GM12878 (cell line): ENCODE measurements around the gene AKAP14. TPM values are rescaled to one million over a fixed set of nuclear protein-coding genes. Genes with fewer than 3 reads are reported as not detected.

ENCODE experiments used
- ATAC-seq: fragments of 200-7000 bp; cut with Tn5 transposase; 3 replicates; pipeline ENCODE4 v1.9.1; 2020; ENCODE audit warnings: mild to moderate bottlenecking, moderate library complexity
- BruUV-seq: library from RNA; stranded (reverse); fragments of 400-500 nt; replicated peaks from 2 replicates; lab custom pipeline; 2021; lab: Mats Ljungman, UMichigan
- CTCF ChIA-PET: fragments of 300-600 bp; sonication (Branson Sonifier 250); formaldehyde crosslinking; extraction: SDS; loops from one replicate; lab custom pipeline; 2021; ENCODE audit warnings: inconsistent platforms; lab: Yijun Ruan, JAX
- POLR2A ChIA-PET: fragments of 350-600 bp; formaldehyde crosslinking; extraction: SDS; loops from one replicate; lab custom pipeline; 2021; ENCODE audit warnings: inconsistent platforms; lab: Charles Lee
- RAD21 ChIA-PET: fragments of 300-600 bp; sonication (Branson Sonifier 250); formaldehyde crosslinking; loops from one replicate; lab custom pipeline; 2023; ENCODE audit warnings: antibody characterized with exemption; ENCODE audit not compliant: unreplicated experiment; lab: Charles Lee
- SMC1A ChIA-PET: fragments of 300-600 bp; sonication (Branson Sonifier 250); formaldehyde crosslinking; loops from one replicate; lab custom pipeline; 2023; ENCODE audit not compliant: unreplicated experiment, uncharacterized antibody; lab: Charles Lee
- DNase-seq: peaks from one replicate; pipeline ENCODE4 v3.0.0-alpha.2; 2011; ENCODE audit warnings: low read depth, low spot score
- FAIRE-seq: peaks from 3 replicates; lab custom pipeline; 2011; peaks lifted over from hg19 to GRCh38; lab: Jason Lieb, UNC
- H2AFZ ChIP-seq: 2 replicates; pipeline ENCODE4 v1.6.0; 2011; ENCODE audit warnings: low read depth, low read length, control low read depth; ENCODE audit not compliant: control insufficient read depth
- H3K27ac ChIP-seq: 2 replicates; pipeline ENCODE4 v1.5.1; 2011; ENCODE audit warnings: control low read depth; ENCODE audit not compliant: control insufficient read depth, insufficient read depth
- H3K27me3 ChIP-seq, 2 experiments: replicated peaks in 1 of 2; 2 replicates each; pipeline versions ENCODE4 v1.6.0 to v1.6.1; 2011; ENCODE audit warnings: low read length in 1 of 2; ENCODE audit not compliant: control insufficient read depth in 2 of 2, insufficient read depth in 2 of 2
- H3K36me3 ChIP-seq, 2 experiments: 2 replicates each; pipeline ENCODE4 v1.5.1; 2011; ENCODE audit warnings: low read length in 1 of 2; ENCODE audit not compliant: control insufficient read depth in 2 of 2, insufficient read depth in 2 of 2
- H3K4me1 ChIP-seq: 2 replicates; pipeline ENCODE4 v1.6.1; 2011; ENCODE audit warnings: mild to moderate bottlenecking, low read length, moderate library complexity, mixed read lengths; ENCODE audit not compliant: control insufficient read depth, insufficient read depth
- H3K4me2 ChIP-seq: 2 replicates; pipeline ENCODE4 v1.6.0; 2011; ENCODE audit warnings: control low read depth; ENCODE audit not compliant: control insufficient read depth, insufficient read depth
- H3K4me3 ChIP-seq: fragments of 200-600 bp; sonication (generic); 2 replicates; pipeline ENCODE4 v1.5.1; 2016
- H3K79me2 ChIP-seq: 2 replicates; pipeline ENCODE4 v1.6.0; 2011; ENCODE audit warnings: low read length; ENCODE audit not compliant: control insufficient read depth, insufficient read depth
- H3K9ac ChIP-seq: 2 replicates; pipeline ENCODE4 v1.8.0; 2011; ENCODE audit warnings: low read length, control low read depth, mixed read lengths; ENCODE audit not compliant: control insufficient read depth, insufficient read depth
- H3K9me3 ChIP-seq: replicated peaks from 3 replicates; pipeline ENCODE4 v1.5.1; 2011; ENCODE audit warnings: mild to moderate bottlenecking, low read length; ENCODE audit not compliant: control insufficient read depth, insufficient read depth
- H4K20me1 ChIP-seq: 2 replicates; pipeline ENCODE4 v1.6.0; 2011; ENCODE audit not compliant: control insufficient read depth, insufficient read depth
- CHD2 ChIP-seq: IDR thresholded peaks from 2 replicates; pipeline ENCODE4 v1.6.1; 2011; ENCODE audit warnings: low read depth, low read length, improper control_type of control experiment, borderline replicate concordance
- GABPA ChIP-seq: IDR thresholded peaks from 2 replicates; pipeline ENCODE4 v1.6.1; 2014; ENCODE audit warnings: antibody characterized with exemption, low read depth, mild to moderate bottlenecking, inconsistent platforms
- IKZF2 ChIP-seq, 2 experiments: fragments of 450-650 bp; IDR thresholded peaks; 2 replicates each; pipeline ENCODE4 v1.6.1; 2017; ENCODE audit warnings: mild to moderate bottlenecking in 2 of 2, moderate library complexity in 2 of 2
- JUNB ChIP-seq: IDR thresholded peaks from 2 replicates; pipeline ENCODE4 v1.6.1; 2016; ENCODE audit warnings: antibody characterized with exemption, mild to moderate bottlenecking
- MEF2A ChIP-seq: IDR thresholded peaks from 2 replicates; pipeline ENCODE4 v1.6.1; 2011; ENCODE audit warnings: low read depth, mild to moderate bottlenecking, low read length, moderate library complexity; ENCODE audit not compliant: insufficient read depth
- NBN ChIP-seq: fragments of 450-650 bp; IDR thresholded peaks from 2 replicates; pipeline ENCODE4 v1.6.1; 2016
- PAX5 ChIP-seq: IDR thresholded peaks from 2 replicates; pipeline ENCODE4 v1.6.1; 2011; ENCODE audit warnings: low read depth, low read length, borderline replicate concordance
- RUNX3 ChIP-seq: IDR thresholded peaks from 2 replicates; pipeline ENCODE4 v1.6.1; 2012; ENCODE audit warnings: low read length, inconsistent platforms
- SMARCA5 ChIP-seq: fragments of 450-650 bp; IDR thresholded peaks from 2 replicates; pipeline ENCODE4 v1.6.1; 2017; ENCODE audit warnings: mild to moderate bottlenecking
- YY1 ChIP-seq: IDR thresholded peaks from 2 replicates; pipeline ENCODE4 v1.6.1; 2011; ENCODE audit warnings: low read depth, mild to moderate bottlenecking, low read length
- ZNF687 ChIP-seq: fragments of 450-650 bp; IDR thresholded peaks from 2 replicates; pipeline ENCODE4 v1.6.1; 2017; ENCODE audit warnings: mild to moderate bottlenecking, moderate library complexity
- ZSCAN29 ChIP-seq: fragments of 450-650 bp; IDR thresholded peaks from 2 replicates; pipeline ENCODE4 v1.6.1; 2017; ENCODE audit warnings: mild to moderate bottlenecking, moderate library complexity
- WGBS: methylation state at CpG from one replicate; pipeline ENCODE4 v1.1.6; 2016; ENCODE audit warnings: low lambda C conversion rate; ENCODE audit not compliant: insufficient replicate concordance, insufficient coverage; ENCODE audit errors: missing lambda C conversion rate; 5-methylcytosine and 5-hydroxymethylcytosine counted together
- in situ Hi-C: fragments of 300-500 bp; cut with MboI; formaldehyde crosslinking; loops from 9 replicates; pipeline ENCODE4 v1.14.3; 2018; ENCODE audit warnings: mixed read lengths
- intact Hi-C: fragments of 100-400 bp; cut with micrococcal nuclease; formaldehyde crosslinking; loops from one replicate; pipeline ENCODE4 v1.14.2; 2022; ENCODE audit not compliant: unreplicated experiment
- polyA plus RNA-seq, 11 experiments: library from polyadenylated mRNA; depleted of rRNA in 4 of 11; unstranded in 6 of 11; stranded (reverse) in 5 of 11; fragments of >200 nt; fragmentation: Nextera tagmentation in 4 of 11; fragmentation: Illumina TruSeq in 1 of 11; extraction: Ambion mirVana in 4 of 11; extraction: Trizol in 1 of 11; gene quantifications; 1 replicate in 1 of 11; 2 replicates in 10 of 11; pipeline versions ENCODE4 v1.2.1 to v1.2.3, GENCODE V29; 2011 to 2016; ENCODE audit warnings: inconsistent platforms in 2 of 11, missing spikeins in 2 of 11, low read depth in 1 of 11
- total RNA-seq, 4 experiments: library from RNA; depleted of rRNA in 3 of 4; stranded (reverse); fragments of >200 nt in 3 of 4; fragmentation: Illumina TruSeq in 1 of 4; extraction: Trizol in 1 of 4; gene quantifications; 2 replicates each; pipeline versions ENCODE4 v1.2.1 to v1.2.3, GENCODE V29; 2013 to 2021

Gene AKAP14
- total and polyA plus RNA-seq, 10 of the 15 experiments (the other 5 are each of a cell fraction or from before 2014, with no cell fraction given): not detected

- Histone ChIP-seq H3K4me3 (peak overlapping the region; percentile 68), H3K27me3 (no peaks in the 10 kb centered on the region), H3K4me2 (peak overlapping the region; percentile 41), H3K79me2 (peaks cover 39% of the 10 kb centered on the region), H4K20me1 (no peaks in the 10 kb centered on the region), H3K36me3 (no peaks in the 10 kb centered on the region), H2AFZ (no peak overlapping the region), H3K9me3 (no peaks in the 10 kb centered on the region), H3K27ac (peak overlapping the region; percentile 67), H3K4me1 (no peaks in the 10 kb centered on the region), H3K9ac (peak overlapping the region; percentile 95)
- FAIRE-seq (no peak), DNase-seq (no peak), ATAC-seq (peak; percentile 55)
- WGBS: 27% methylated on average over 25 of the region's 25 CpGs
- ChIA-PET SMC1A (interaction anchor here (1.0 to 2.8 kb wide), 11 partner anchors 8 to 111 kb away, joined by 3 to 18 read pairs (median 5); partner anchors contain the start of genes RPL39 and UPF3B), RAD21 (interaction anchor here (0.9 to 2.8 kb wide), 7 partner anchors 11 to 343 kb away, joined by 3 to 21 read pairs (median 4); partner anchors contain the start of genes RPL39, SOWAHD and UPF3B), POLR2A (interaction anchor here (0.8 to 2.6 kb wide), 10 partner anchors 8 to 372 kb away, joined by 3 to 19 read pairs (median 4); partner anchors contain the start of genes RPL39 and UPF3B), CTCF (interaction anchor here (1.1 to 2.2 kb wide), 7 partner anchors 10 to 171 kb away, joined by 3 to 7 read pairs (median 4); partner anchors contain the start of genes RPL39 and UPF3B)
- in situ Hi-C loops (no loop called here), intact Hi-C loops (loop anchor here (2.0 kb wide), 1 partner anchor 18 kb away; the partner anchor contains the start of gene UPF3B)
- no TSS peak for BruUV-seq
- TF ChIP-seq YY1 (peak; percentile 80), PAX5 (0 out of 2 replicates have a peak, but pooled peaks have one; percentile 16), ZSCAN29 (no peak)
Measured at GRCh38 chrX:119870626-119871131, 25.0 kb upstream of the AKAP14 start.

GRCh38 chrX:119871245-119871598, 24.5 kb upstream of the AKAP14 start:
- Histone ChIP-seq H3K79me2 (peaks cover 39% of the 10 kb centered on the region), H3K27ac (peak overlapping the region; percentile 67), H2AFZ (no peak overlapping the region; the same call in 1 of the 2 replicates), H3K4me2 (no peak overlapping the region), H3K4me1 (no peaks in the 10 kb centered on the region), H3K36me3 (no peaks in the 10 kb centered on the region; a peak in 1 of 4 replicates), H3K9me3 (no peaks in the 10 kb centered on the region), H3K9ac (peak overlapping the region; percentile 95), H3K27me3 (no peaks in the 10 kb centered on the region), H4K20me1 (no peaks in the 10 kb centered on the region), H3K4me3 (peak overlapping the region; percentile 68)
- RAD21 ChIA-PET: interaction anchor here (0.9 to 2.8 kb wide), 6 partner anchors 18 to 342 kb away, joined by 3 to 21 read pairs (median 4); partner anchors contain the start of genes RPL39, SOWAHD and UPF3B
- ATAC-seq (peak; percentile 56), DNase-seq (no peak), FAIRE-seq (no peak)
- BruUV-seq: TSS peak; percentile 94
- no peak for TF ChIP-seq SMARCA5
- TF ChIP-seq IKZF2 (IDR thresholded peaks at IDR 0.05): 0 out of 4 replicates have a peak, but pooled peaks of 1 of the 2 experiments have one; percentile 21
- 0 out of 2 replicates have a peak, but pooled peaks have one; percentile 27 for TF ChIP-seq CHD2
- 0 out of 2 replicates have a peak, but pooled peaks have one; percentile 12 for TF ChIP-seq NBN
- no peak for TF ChIP-seq GABPA
- peak; percentile 1; the same call in 1 of the 2 replicates for TF ChIP-seq RUNX3
- no peak for TF ChIP-seq MEF2A
- TF ChIP-seq ZNF687: no peak; the same call in 1 of the 2 replicates
- no peak for TF ChIP-seq JUNB
- POLR2A ChIA-PET: interaction anchor here (0.8 to 2.6 kb wide), 9 partner anchors 12 to 371 kb away, joined by 3 to 19 read pairs (median 4); partner anchors contain the start of genes RPL39 and UPF3B
- intact Hi-C loops (loop anchor here (2.0 kb wide), 1 partner anchor 18 kb away; the partner anchor contains the start of gene UPF3B), in situ Hi-C loops (no loop called here)
- WGBS: 30% methylated on average over 26 of the region's 26 CpGs
- SMC1A ChIA-PET: interaction anchor here (1.1 to 2.8 kb wide), 5 partner anchors 17 to 80 kb away, joined by 3 to 18 read pairs (median 5); partner anchors contain the start of genes RPL39 and UPF3B
- CTCF ChIA-PET: interaction anchor here (1.1 to 2.2 kb wide), 5 partner anchors 11 to 172 kb away, joined by 3 to 7 read pairs (median 5); partner anchors contain the start of genes RPL39 and UPF3B
